Kidney (tissue), 14 donors: ENCODE data around the gene ANKRD44. TPM values are rescaled to one million over a fixed set of nuclear protein-coding genes. Genes with fewer than 3 reads are reported as not detected.
A peak's percentile ranks its signal among the peaks of the same experiment; 100 is the strongest.

Source experiments
- DNase-seq, 5 donors: peaks; one replicate each; pipeline ENCODE4 v3.0.0-alpha.2; 2013 to 2020
- FAIRE-seq: peaks from 2 replicates; lab custom pipeline; 2012; peaks lifted over from hg19 to GRCh38; lab: Jason Lieb, UNC
- H3K27ac ChIP-seq, 2 donors: one replicate each; pipeline ENCODE4 v1.7.0; 2013; ENCODE audit warnings: low read depth in 2 of 2, low read length in 2 of 2, inconsistent platforms in 1 of 2
- H3K27me3 ChIP-seq: one replicate; pipeline ENCODE4 v1.7.1; 2013; ENCODE audit warnings: low read length, inconsistent platforms; ENCODE audit not compliant: control insufficient read depth, insufficient read depth
- H3K36me3 ChIP-seq, 3 donors: one replicate each; pipeline versions ENCODE4 v1.7.0 to v1.7.1; 2013; ENCODE audit warnings: low read length in 3 of 3, control low read depth in 1 of 3, inconsistent platforms in 1 of 3; ENCODE audit not compliant: insufficient read depth in 3 of 3, control insufficient read depth in 2 of 3
- H3K4me1 ChIP-seq, 3 donors: one replicate each; pipeline versions ENCODE4 v1.7.0 to v1.7.1; 2013; ENCODE audit warnings: low read length in 3 of 3, inconsistent platforms in 1 of 3, low read depth in 1 of 3; ENCODE audit not compliant: control insufficient read depth in 2 of 3, insufficient read depth in 2 of 3
- H3K4me3 ChIP-seq, 3 donors: one replicate each; pipeline versions ENCODE4 v1.7.0 to v1.8.1; 2013; ENCODE audit warnings: low read length in 3 of 3, control low read depth in 1 of 3, inconsistent platforms in 1 of 3
- H3K9ac ChIP-seq, 3 donors: one replicate each; pipeline versions ENCODE4 v1.7.0 to v1.7.1; 2013; ENCODE audit warnings: low read length in 3 of 3, control low read depth in 1 of 3, inconsistent platforms in 1 of 3
- H3K9me3 ChIP-seq, 3 donors: one replicate each; pipeline versions ENCODE4 v1.7.0 to v1.7.1; 2013; ENCODE audit warnings: low read length in 3 of 3, control low read depth in 1 of 3, inconsistent platforms in 1 of 3; ENCODE audit not compliant: control insufficient read depth in 2 of 3, insufficient read depth in 1 of 3
- intact Hi-C: fragments of 100-400 bp; cut with DNase I; formaldehyde crosslinking; loops from one replicate; pipeline ENCODE4 v1.11.1; 2022
- polyA plus RNA-seq: library from polyadenylated mRNA; stranded (reverse); fragments of 350-450 nt; fragmentation: Illumina TruSeq; extraction: RNeasy Lipid Tissue Mini Kit (QIAGEN cat#74804); gene quantifications from one replicate; pipeline ENCODE4 v1.2.3, GENCODE V29; 2014; ENCODE audit warnings: low read depth, low replicate concordance; ENCODE audit not compliant: insufficient read depth
- total RNA-seq: library from RNA; stranded (reverse); fragmentation: NEBNext Ultra II Directional; extraction: Animal tissue kit (Norgen Biotek cat#: 25700); gene quantifications from one replicate; pipeline ENCODE4 v1.2.1, GENCODE V29; 2021
- TF ChIP-seq, protein P1 (sequence below): IDR thresholded peaks from 3 replicates; pipeline ENCODE4 v1.5.1; 2012; ENCODE audit warnings: mild to moderate bottlenecking, moderate library complexity, borderline replicate concordance; ENCODE audit not compliant: insufficient read depth; ENCODE audit errors: extremely low read depth
- donor health status: control.
- donor health status: control.
- donor health status: control.
- donor health status: control.
- donor health status: control.
- donor health status: DM: yes; HTN: yes; CAD: no.
- donor health status: Normal renal cell carcinoma (clear cell type).

The ANKRD44 gene
- total and polyA plus RNA-seq, 2 donors from 2014 or later: 2.2 to 39.2 TPM

DNA sequence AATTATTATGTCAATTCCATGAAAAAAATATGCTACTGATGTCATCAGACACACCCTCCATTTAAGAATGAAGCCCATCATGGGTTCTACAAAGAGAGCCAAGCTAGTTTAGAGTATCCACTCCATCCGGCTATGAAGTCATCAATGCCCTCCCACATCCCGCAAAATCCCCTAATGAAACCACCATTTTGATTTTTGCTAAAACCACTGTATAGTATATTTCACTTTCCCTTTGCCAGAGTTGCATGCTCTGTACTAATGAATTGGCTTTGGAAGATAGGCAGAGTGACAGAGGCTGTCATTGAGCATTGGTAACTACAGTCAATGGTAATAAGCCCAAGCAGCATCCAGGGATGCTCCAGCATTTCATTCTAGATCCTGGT, 118.6 kb downstream of the ANKRD44 start:
- H3K27ac ChIP-seq: no peak overlapping the region
- FAIRE-seq (no peak), DNase-seq (no peak)
- no peaks in the 10 kb centered on the region for H3K9me3 ChIP-seq
- H3K36me3 ChIP-seq: no peaks in the 10 kb centered on the region
- intact Hi-C loops: loop anchor here (10.0 kb wide), 1 partner anchor 123 kb away; the partner anchor contains the start of gene ANKRD44
- H3K9ac ChIP-seq: no peak overlapping the region
- peaks cover 0 to 2% (median 2%) of the 10 kb centered on the region in 3 donors for H3K4me1 ChIP-seq
- no peak overlapping the region for H3K4me3 ChIP-seq
- no peaks in the 10 kb centered on the region for H3K27me3 ChIP-seq
- TF ChIP-seq, protein P1, sequence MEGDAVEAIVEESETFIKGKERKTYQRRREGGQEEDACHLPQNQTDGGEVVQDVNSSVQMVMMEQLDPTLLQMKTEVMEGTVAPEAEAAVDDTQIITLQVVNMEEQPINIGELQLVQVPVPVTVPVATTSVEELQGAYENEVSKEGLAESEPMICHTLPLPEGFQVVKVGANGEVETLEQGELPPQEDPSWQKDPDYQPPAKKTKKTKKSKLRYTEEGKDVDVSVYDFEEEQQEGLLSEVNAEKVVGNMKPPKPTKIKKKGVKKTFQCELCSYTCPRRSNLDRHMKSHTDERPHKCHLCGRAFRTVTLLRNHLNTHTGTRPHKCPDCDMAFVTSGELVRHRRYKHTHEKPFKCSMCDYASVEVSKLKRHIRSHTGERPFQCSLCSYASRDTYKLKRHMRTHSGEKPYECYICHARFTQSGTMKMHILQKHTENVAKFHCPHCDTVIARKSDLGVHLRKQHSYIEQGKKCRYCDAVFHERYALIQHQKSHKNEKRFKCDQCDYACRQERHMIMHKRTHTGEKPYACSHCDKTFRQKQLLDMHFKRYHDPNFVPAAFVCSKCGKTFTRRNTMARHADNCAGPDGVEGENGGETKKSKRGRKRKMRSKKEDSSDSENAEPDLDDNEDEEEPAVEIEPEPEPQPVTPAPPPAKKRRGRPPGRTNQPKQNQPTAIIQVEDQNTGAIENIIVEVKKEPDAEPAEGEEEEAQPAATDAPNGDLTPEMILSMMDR: no peak

DNA sequence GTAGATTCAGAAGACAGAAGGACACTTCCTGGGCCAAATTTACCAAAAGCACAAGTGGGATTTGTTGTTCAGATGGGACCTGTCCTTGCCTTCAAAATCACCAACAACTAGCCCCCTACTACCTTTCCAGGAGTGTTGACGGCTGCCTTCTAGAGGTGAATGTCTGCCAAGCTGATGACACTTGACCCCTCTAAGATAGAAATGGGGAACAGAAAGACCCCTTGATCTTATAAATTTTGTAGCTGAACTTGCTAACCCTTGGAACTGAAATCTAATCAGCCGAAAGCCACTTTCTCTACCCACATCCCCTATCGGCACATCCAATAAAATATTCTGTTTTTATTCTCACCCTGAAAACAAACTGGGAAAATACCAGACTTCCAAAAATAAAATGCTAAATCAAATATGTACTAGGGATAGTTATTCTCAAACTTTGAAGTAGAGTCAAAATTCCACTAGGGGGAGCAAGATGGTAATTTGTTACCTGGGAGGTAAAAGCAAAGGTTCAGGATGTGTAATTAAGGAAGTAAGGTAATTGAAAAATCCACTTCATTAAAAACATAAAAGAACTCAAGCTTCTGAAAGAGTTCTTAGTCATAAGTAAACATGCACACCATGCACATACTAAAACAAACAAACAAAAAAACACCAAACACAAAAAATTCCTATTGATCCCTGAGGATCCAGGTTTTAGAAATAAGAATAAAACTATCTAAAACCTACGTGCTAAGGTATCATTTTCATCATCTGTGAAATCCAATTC, 119.2 kb downstream of the ANKRD44 start:
- H3K9me3 ChIP-seq: no peaks in the 10 kb centered on the region
- H3K27ac ChIP-seq: no peak overlapping the region
- FAIRE-seq: peak; percentile 98
- H3K9ac ChIP-seq: no peak overlapping the region
- no peak overlapping the region for H3K4me3 ChIP-seq
- peak in 1 of 5 donors; percentile 67 for DNase-seq
- TF ChIP-seq, protein P1: peak; percentile 57
- no peaks in the 10 kb centered on the region for H3K36me3 ChIP-seq
- H3K27me3 ChIP-seq: no peaks in the 10 kb centered on the region
- peaks cover 0 to 2% (median 2%) of the 10 kb centered on the region in 3 donors for H3K4me1 ChIP-seq
- intact Hi-C loops: loop anchor here (10.0 kb wide), 1 partner anchor 123 kb away; the partner anchor contains the start of gene ANKRD44

DNA sequence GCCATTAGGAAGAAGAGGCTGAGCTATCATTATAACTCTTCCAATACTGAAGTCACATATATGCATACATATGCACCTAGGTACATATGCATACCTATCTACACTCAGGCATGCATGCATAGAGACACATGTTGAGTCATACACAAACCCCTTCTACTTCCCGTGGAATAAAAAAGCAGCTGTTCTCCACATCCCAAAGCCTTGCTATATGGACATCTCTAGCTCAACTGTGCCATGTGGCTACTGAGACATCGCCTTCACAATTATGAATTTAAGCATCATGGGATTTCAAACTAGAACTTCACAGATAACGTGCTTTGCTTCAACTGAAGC, 120.5 kb downstream of the ANKRD44 start:
- TF ChIP-seq, protein P1: no peak
- intact Hi-C loops: loop anchor here (10.0 kb wide), 1 partner anchor 125 kb away; the partner anchor contains the start of gene ANKRD44
- no peak for FAIRE-seq
- no peaks in the 10 kb centered on the region for H3K9me3 ChIP-seq
- no peaks in the 10 kb centered on the region for H3K27me3 ChIP-seq
- H3K27ac ChIP-seq: no peak overlapping the region
- DNase-seq: no peak
- H3K9ac ChIP-seq: no peak overlapping the region
- H3K4me3 ChIP-seq: no peak overlapping the region
- peaks cover 0 to 5% (median 3%) of the 10 kb centered on the region in 3 donors for H3K4me1 ChIP-seq
- no peaks in the 10 kb centered on the region for H3K36me3 ChIP-seq
